Activated naive CD8-positive, alpha-beta T cell treated with anti-CD3 and anti-CD28 coated beads for 36 hours (primary cell): Measurements from ENCODE around the gene DEXI. TPM values are rescaled to one million over a fixed set of nuclear protein-coding genes. Genes with fewer than 3 reads are reported as not detected.

ENCODE experiments used
- DNase-seq: peaks from one replicate; pipeline ENCODE4 v3.0.0; 2021
- H3K27ac Mint-ChIP-seq: one replicate; pipeline ENCODE4 v1.8.0; 2022; ENCODE audit warnings: mild to moderate bottlenecking, moderate library complexity, mixed read lengths
- H3K27me3 Mint-ChIP-seq: one replicate; pipeline ENCODE4 v1.8.0; 2022; ENCODE audit warnings: mild to moderate bottlenecking, mixed read lengths
- H3K36me3 Mint-ChIP-seq: one replicate; pipeline ENCODE4 v1.8.0; 2021; ENCODE audit warnings: mild to moderate bottlenecking, mixed read lengths
- H3K4me1 Mint-ChIP-seq: one replicate; pipeline ENCODE4 v1.8.0; 2021; ENCODE audit warnings: mixed read lengths
- H3K4me3 Mint-ChIP-seq: one replicate; pipeline ENCODE4 v1.8.0; 2022; ENCODE audit warnings: mild to moderate bottlenecking, moderate library complexity, mixed read lengths
- H3K9me3 Mint-ChIP-seq: one replicate; pipeline ENCODE4 v1.8.0; 2022; ENCODE audit warnings: mixed read lengths
- total RNA-seq, 2 experiments: library from RNA; stranded (reverse); gene quantifications; one replicate each; pipeline ENCODE4 v1.2.3, GENCODE V29; 2021

Gene DEXI
- 10 to 100 TPM; 25.5 to 26.2 TPM for total RNA-seq

DNA sequence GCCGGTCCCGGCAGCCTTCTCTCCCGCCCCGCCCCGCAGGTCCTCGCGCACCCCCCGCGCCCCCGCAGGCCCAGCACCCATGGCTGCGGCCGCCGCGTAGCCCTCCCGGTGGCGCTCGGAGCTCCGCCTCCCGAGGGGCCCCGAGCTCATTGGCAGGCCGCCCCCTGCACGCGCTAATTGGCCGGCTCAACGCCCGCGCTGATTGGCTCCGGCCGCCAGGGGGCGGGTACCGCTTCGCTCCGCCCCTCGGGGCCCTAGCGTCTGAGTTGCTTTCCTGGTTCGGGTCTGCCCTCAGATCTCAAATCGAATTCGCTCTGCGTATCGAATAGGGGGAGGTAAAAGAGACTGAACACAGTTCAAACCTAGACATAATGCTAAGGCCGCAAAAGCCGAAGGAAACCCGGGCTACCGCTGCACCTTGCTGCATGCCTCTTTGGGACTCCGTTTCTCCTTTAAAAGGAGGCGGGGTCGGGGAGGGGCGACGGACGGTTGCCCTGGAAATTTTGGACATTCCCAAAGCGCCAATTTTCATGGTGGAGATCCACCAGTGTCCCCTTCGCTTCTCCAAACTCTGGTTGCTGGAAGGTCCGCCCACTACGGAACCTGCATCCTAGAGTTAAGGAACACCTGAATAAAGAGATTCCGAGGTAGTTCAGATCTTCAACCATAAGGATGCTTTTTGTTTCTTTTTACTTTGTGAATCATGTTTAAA is at the start of gene DEXI:
TSS of gene DEXI (minus strand) at position 117 of the 712 bp plus-strand sequence. CDS start 463 bp downstream, outside the sequence.
- peak; percentile 98 for DNase-seq
- H3K4me1 Mint-ChIP-seq = peaks cover 57% of the 10 kb centered on the region
- no peaks in the 10 kb centered on the region for H3K27me3 Mint-ChIP-seq
- H3K9me3 Mint-ChIP-seq = no peaks in the 10 kb centered on the region
- H3K4me3 Mint-ChIP-seq = peak within 1 kb of the TSS; percentile 91
- peak within 1 kb of the TSS; percentile 88 for H3K27ac Mint-ChIP-seq
- peaks cover 24% of the 10 kb centered on the region for H3K36me3 Mint-ChIP-seq

DNA sequence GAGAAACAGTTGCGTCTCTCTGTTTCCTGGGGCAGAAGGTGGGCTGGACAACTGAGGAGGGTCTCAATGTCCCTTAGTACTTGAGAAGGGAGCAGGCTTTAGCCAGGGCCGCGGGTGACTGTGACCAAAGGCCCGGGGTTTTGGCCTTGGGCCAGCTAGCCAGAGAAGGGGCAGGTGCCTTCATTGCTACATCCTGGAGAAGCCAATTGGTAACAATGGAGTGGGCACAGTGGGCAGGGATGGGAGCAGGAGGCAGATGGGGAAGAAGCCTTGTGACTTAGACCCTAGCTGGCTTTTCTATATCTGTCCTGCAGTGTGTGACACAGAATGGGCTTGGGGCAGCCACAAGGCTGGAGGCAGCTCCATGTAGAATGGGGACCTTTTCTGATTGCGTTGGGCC is 48.1 kb upstream of the DEXI start:
- Mint-ChIP-seq H3K4me1 (peaks cover 52% of the 10 kb centered on the region), H3K36me3 (peaks cover 32% of the 10 kb centered on the region), H3K27me3 (no peaks in the 10 kb centered on the region), H3K4me3 (no peak overlapping the region), H3K27ac (no peak overlapping the region), H3K9me3 (no peaks in the 10 kb centered on the region)
- no peak for DNase-seq

DNA sequence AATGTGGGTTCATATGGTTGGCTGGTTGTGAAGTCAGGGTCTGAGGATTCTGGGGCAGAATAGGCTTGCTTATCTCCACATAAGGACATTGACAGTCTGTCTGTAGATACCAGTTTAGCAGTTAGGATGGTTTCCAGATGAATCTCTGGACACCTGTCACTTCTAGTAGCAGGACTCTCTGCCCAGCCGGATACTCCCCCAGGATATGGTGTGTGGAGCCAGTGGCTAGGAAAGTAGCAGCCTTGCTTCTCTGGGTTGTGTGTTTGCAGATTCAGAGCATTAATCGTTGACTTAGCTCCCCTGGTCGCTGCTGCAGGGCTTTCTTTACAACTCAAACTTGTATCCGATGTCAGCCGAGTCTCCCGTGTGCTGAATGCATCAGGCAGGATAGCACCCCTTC is 47.3 kb upstream of the DEXI start:
- Mint-ChIP-seq H3K9me3 (no peaks in the 10 kb centered on the region), H3K36me3 (peaks cover 35% of the 10 kb centered on the region), H3K4me3 (no peak overlapping the region), H3K27me3 (no peaks in the 10 kb centered on the region), H3K27ac (peak overlapping the region; percentile 78), H3K4me1 (peaks cover 52% of the 10 kb centered on the region)
- DNase-seq = no peak

DNA sequence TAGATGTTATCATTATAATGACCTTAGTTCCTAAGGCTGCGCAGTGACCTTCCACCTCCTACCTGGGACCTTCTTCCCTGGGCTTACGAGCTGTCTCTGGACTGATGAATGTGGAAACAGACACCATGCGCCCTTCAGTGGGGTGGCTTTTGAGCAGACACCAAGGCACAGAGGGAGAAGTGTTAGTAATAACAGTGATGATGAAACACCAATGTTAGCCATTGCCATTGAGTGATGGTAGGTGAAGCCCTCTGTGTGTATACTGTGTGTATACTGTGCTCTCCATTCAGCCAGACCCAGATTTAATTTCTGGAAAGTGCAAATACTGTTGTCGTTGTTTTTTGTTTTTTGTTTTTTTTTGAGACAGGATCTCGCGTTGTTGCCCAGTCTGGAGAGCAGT is 46.6 kb upstream of the DEXI start:
- Mint-ChIP-seq H3K4me1 (peaks cover 52% of the 10 kb centered on the region), H3K27me3 (no peaks in the 10 kb centered on the region), H3K9me3 (no peaks in the 10 kb centered on the region), H3K27ac (peak overlapping the region; percentile 78), H3K36me3 (peaks cover 36% of the 10 kb centered on the region), H3K4me3 (no peak overlapping the region)
- no peak for DNase-seq

DNA sequence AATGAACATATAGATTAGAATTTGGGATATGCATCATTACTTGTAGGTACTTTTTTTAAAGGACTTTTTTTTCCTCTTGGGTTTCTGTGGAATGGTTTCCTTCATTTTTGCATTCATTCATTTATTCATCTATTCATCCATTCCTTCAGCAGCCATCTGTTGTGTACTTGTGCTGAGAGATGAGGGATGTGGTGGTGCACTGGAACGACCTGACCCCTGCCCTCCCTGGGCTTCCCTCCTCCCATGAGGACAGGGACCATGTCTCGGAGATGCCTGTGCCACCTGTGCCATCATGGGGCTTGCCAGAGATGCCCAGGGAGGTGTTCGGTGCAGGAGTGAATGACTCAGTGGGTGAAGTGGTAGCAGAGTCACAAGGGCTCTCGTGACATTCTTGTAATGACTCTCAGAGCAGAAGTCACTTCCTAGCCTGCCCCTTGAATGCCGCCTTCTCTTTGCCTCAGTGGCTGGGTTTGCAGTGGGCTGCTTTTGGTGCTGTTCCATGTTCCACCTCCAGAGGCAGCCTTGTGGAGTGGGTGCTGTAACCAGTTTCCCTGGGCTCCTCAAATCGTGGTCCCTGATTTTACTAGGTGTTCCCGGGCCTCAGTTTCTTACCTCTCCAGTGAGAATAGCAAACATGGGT is 46.0 kb upstream of the DEXI start:
- peaks cover 36% of the 10 kb centered on the region for H3K36me3 Mint-ChIP-seq
- DNase-seq = peak; percentile 66
- H3K27me3 Mint-ChIP-seq = no peaks in the 10 kb centered on the region
- H3K27ac Mint-ChIP-seq = peak overlapping the region; percentile 78
- H3K4me3 Mint-ChIP-seq = peak overlapping the region; percentile 18
- peaks cover 52% of the 10 kb centered on the region for H3K4me1 Mint-ChIP-seq
- no peaks in the 10 kb centered on the region for H3K9me3 Mint-ChIP-seq

DNA sequence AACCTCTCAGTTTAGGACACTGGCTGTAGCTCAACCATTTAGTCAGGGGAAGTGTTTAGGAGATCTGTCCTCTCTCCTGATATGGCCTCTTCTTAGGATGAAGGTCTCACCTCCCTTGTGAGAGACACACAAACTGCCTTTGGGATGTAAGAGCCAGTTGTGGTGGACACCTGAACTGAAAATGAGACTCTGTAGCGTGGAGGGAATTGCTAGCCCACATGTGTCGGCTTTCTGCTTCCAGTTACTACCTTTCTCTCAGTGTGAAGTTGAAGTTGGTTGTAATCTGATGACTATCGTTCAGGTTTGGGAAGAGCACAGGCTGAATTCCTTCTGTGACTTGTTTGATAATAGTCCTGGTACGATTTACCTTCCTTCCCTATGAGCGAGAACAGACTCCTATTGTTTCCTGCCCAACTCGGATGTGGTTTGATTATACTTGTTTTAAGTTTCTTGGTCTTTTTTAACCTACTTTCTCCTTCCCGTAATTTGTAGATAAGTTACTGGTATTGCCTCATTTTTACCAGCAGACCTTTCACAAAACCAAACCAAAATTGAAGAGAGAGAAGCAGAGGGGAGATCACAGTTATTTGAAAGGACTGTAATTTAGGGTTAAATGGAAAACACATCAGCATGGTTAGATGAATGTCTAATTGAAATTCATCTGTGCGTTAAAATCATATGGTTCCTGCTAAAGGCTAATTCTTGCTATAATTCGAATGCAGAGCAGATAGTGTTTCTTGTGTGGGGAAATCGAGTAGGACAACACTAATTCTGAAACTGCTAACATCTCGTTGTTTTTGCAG is 45.3 kb upstream of the DEXI start:
- H3K4me1 Mint-ChIP-seq = peaks cover 46% of the 10 kb centered on the region
- no peaks in the 10 kb centered on the region for H3K27me3 Mint-ChIP-seq
- H3K9me3 Mint-ChIP-seq = no peaks in the 10 kb centered on the region
- peak overlapping the region; percentile 78 for H3K27ac Mint-ChIP-seq
- H3K4me3 Mint-ChIP-seq = peak overlapping the region; percentile 18
- DNase-seq = no peak
- peaks cover 36% of the 10 kb centered on the region for H3K36me3 Mint-ChIP-seq

DNA sequence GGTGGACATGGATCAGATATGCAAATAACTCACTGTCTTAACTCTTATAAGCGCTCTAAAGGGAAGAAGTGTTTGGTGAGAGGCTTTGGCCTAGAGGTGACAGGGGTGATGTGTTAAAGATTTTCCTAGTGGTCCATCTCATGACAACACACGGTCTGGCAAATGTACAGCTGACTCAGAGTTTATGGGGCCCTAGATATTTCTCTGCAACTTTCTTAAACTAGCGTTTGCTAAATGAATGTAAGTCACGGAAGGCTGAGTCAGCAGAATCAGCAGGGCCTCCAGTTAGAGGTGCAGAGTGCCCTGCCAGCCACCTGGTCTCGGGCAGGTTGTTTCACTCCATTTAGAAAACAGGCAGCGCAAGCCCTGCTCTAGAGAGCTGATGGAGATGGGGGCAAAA is 42.2 kb upstream of the DEXI start:
- Mint-ChIP-seq H3K27ac (no peak overlapping the region), H3K4me3 (no peak overlapping the region), H3K27me3 (no peaks in the 10 kb centered on the region), H3K4me1 (peaks cover 28% of the 10 kb centered on the region), H3K36me3 (peaks cover 17% of the 10 kb centered on the region), H3K9me3 (no peaks in the 10 kb centered on the region)
- DNase-seq = no peak

DNA sequence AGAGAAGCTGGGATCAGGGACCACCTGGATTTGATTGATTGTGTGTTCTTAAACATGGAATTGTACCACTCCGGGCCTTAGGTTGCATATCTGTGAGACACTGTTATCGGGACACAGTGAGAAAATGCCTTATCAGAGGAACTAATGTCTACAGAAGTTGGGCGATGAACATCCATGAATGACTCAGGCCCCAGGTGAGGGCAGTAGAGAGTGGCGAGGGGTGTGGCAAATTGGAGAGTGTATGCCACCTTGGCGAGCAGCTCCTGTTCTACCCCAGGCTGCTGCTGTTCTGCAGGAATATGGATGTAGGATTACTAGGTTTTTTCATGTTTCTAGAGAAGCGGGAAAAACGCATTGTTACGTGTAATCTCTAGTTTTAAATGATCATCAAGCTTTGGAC is 40.9 kb upstream of the DEXI start:
- Mint-ChIP-seq H3K36me3 (peaks cover 9% of the 10 kb centered on the region), H3K27ac (no peak overlapping the region), H3K9me3 (no peaks in the 10 kb centered on the region), H3K27me3 (no peaks in the 10 kb centered on the region), H3K4me1 (peaks cover 15% of the 10 kb centered on the region), H3K4me3 (no peak overlapping the region)
- no peak for DNase-seq

DNA sequence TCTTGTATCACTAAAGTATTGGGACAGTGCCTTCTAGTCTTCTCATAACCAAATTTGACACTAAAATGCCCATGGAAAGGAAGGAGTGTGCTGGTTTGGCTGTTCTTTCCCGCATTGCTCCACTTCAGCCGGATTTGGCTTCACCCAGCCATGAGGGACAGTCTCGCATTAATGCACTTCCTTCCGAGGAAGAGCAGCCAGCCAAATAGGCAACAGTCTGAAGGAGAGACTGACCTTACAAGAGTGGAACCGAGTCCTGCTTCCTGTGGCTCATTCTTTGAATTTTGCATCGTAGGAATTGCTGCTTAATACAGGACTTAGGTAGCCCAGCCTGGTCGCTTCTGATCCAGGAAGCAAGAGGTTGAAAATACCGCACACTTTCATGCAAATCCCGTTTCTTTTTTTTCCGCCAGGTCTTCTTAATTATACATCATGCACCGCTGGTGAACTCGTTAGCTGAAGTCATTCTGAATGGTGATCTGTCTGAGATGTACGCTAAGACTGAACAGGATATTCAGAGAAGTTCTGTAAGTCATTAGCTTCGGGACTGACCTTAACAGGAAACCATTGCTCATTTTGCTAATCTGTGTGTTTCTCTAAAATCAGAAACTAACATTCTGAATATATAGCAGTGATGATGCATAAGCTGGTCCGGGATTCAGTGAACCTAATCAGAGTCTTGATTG is 40.3 kb upstream of the DEXI start:
- DNase-seq = no peak
- Mint-ChIP-seq H3K4me3 (no peak overlapping the region), H3K27ac (no peak overlapping the region), H3K27me3 (no peaks in the 10 kb centered on the region), H3K36me3 (peaks cover 12% of the 10 kb centered on the region), H3K4me1 (peaks cover 12% of the 10 kb centered on the region), H3K9me3 (no peaks in the 10 kb centered on the region)

DNA sequence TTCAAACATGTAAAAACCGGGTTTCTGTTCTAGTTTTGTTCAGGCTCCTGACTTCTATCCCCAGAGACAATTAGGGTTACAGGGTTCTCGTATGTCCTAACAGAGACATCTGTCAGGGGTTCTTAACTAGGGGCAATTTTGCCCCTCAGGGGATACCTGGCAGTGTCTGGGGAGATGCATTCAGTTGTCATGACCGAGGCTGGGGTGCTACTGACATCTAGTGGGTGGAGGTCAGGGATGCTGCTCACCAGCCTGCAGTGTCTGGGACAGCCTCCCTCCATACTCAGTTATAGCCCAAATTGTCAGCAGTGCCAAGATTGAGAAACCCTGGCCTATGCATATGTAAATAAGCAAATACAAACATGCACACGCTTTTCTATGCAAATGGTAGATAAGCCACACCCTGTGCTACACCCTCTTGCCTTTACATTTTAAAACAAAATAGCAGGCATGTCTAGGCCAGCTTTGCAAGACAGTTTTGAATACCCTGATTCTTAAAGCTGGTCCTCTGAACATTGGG is 39.5 kb upstream of the DEXI start:
- Mint-ChIP-seq H3K9me3 (no peaks in the 10 kb centered on the region), H3K27me3 (no peaks in the 10 kb centered on the region), H3K36me3 (peaks cover 16% of the 10 kb centered on the region), H3K27ac (no peak overlapping the region), H3K4me1 (peaks cover 7% of the 10 kb centered on the region), H3K4me3 (no peak overlapping the region)
- peak; percentile 34 for DNase-seq

DNA sequence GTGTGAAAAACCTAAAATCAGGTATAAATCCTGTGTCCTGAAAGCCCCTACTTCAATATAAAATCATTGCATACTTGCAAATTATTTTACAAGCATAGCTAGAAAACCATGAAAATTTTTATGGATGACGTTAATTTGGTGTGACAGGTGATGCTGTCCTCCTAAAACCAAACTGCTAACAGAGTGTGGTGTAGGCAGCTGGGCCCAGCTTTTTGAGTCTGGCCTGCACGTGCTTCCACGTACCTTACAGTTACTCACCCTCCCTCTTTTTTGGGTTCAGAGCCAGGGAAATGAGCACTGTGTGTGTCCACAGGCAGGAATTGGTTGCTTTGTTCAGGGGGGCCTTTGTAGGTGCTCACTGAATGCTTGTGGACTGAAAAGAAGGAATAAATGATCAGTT is 38.5 kb upstream of the DEXI start:
- peaks cover 13% of the 10 kb centered on the region for H3K36me3 Mint-ChIP-seq
- peaks cover 5% of the 10 kb centered on the region for H3K4me1 Mint-ChIP-seq
- no peaks in the 10 kb centered on the region for H3K9me3 Mint-ChIP-seq
- no peak overlapping the region for H3K27ac Mint-ChIP-seq
- no peak overlapping the region for H3K4me3 Mint-ChIP-seq
- DNase-seq = no peak
- H3K27me3 Mint-ChIP-seq = no peaks in the 10 kb centered on the region

DNA sequence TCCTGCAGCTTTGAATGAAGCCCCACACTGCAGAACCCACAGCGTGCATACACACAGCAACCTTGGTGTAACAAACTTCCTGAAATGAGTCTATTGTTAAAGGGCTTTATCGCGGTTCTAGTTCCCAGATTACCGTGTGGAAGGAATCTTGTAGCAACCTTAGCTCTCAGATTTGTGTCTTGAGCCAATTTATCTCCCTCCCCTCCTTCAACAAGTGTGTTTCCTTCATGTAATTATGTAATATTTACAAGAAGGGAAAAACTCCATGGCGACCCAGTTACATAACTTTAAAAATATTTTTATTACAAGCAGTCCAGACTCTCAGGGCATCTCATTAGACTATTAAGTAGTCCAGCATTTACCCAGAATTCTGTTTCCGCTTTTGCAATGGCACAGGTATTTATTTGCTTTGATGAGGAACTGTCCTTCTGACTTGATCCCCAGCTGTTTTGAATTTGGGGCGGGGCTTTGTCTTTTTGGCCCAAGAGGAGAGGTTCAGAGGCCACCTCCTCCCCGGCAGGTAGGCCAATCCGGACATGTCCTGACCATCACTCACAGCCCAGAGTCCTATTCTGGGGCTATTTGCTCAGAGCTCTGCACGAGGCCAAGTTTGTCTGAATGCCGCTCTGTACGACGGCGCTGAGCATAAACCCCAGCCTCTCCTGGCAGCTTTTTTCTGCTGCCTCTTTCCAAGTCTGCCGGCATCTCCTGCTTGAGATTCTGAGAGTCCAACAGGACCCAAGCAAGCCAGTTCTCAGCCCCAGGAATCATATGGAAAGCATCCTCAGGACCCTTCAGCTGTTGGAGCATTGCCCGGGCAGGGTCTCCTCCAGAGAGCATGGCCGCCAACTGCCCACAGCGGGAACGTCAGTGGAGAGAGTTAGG is 37.7 kb upstream of the DEXI start:
- Mint-ChIP-seq H3K9me3 (no peaks in the 10 kb centered on the region), H3K4me3 (no peak overlapping the region), H3K27ac (no peak overlapping the region), H3K4me1 (peaks cover 5% of the 10 kb centered on the region), H3K27me3 (no peaks in the 10 kb centered on the region), H3K36me3 (peaks cover 11% of the 10 kb centered on the region)
- DNase-seq = no peak

DNA sequence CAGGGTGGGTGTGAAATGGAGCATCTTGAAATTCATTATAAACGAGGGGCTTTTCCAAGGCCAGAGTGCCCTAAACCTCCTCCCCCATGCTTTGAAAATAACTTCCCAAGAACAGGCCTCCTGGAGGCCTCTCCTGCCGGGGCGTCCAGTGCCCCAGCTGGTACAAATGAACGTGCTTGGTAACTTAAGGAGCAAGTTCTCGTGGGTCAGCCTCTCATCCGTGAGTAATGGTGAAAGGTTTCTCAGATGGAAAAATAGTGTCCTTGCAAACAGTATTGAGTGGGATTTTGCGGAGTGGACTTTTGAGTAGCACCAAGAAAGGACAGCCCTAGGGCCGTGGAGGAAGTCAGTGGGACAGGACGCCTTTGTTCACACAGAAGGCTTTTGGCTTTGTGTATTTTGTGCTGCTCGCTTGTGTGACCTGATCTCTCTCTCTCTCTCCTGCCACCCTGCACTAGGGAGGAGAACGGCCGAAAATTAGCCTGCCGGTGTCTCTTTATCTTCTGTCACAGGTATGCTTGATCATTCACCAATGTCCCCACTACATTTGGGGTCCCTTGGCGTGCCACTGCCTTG is 36.7 kb upstream of the DEXI start:
- Mint-ChIP-seq H3K36me3 (peaks cover 10% of the 10 kb centered on the region), H3K9me3 (no peaks in the 10 kb centered on the region), H3K4me1 (peaks cover 5% of the 10 kb centered on the region), H3K4me3 (no peak overlapping the region), H3K27me3 (no peaks in the 10 kb centered on the region), H3K27ac (no peak overlapping the region)
- no peak for DNase-seq

DNA sequence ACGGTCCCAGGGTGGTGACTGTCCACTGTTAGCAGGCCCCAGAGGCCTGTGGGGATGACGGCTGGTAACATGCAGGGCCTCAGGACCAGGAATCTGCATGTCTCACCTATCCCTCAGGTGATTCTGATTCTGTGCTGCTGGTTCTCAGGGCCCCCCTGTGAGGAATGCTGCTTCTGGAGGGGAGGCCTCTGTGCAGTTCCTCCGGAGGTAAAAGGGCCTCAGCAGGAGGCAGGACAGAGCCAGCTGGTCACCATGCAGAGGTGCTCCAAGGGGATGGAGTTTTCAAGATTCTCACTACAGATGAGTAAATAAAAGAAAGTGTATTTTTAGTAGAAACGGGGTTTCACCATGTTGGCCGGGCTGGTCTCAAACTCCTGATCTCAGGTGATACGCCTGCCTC is 35.9 kb upstream of the DEXI start:
- DNase-seq = no peak
- H3K4me1 Mint-ChIP-seq = peaks cover 7% of the 10 kb centered on the region
- H3K27me3 Mint-ChIP-seq = no peaks in the 10 kb centered on the region
- no peaks in the 10 kb centered on the region for H3K9me3 Mint-ChIP-seq
- no peak overlapping the region for H3K27ac Mint-ChIP-seq
- H3K4me3 Mint-ChIP-seq = no peak overlapping the region
- peaks cover 12% of the 10 kb centered on the region for H3K36me3 Mint-ChIP-seq
